Keratinocyte (primary cell): Measurements from ENCODE around the gene ORC2.

Experiments used
- CTCF ChIP-seq, 3 experiments: IDR thresholded peaks in 1 of 3; conservative IDR thresholded peaks in 1 of 3; optimal IDR thresholded peaks in 1 of 3; 2 replicates in 2 of 3; 3 replicates in 1 of 3; pipeline versions ENCODE3 to v1.5.1; 2011; ENCODE audit warnings: low read length in 3 of 3, mild to moderate bottlenecking in 3 of 3, moderate library complexity in 2 of 3, control low read depth in 1 of 3, inconsistent platforms in 1 of 3; ENCODE audit not compliant: insufficient read depth in 2 of 3; ENCODE audit errors: extremely low read depth in 1 of 3
- EZH2 ChIP-seq: IDR thresholded peaks from one replicate; pipeline ENCODE4 v1.6.1; 2012; ENCODE audit warnings: inconsistent platforms, mild to moderate bottlenecking, low read length, moderate library complexity

GRCh38 chr2:201004370-201004769, 40.9 kb upstream of the ORC2 start:
- TF ChIP-seq CTCF (optimal IDR thresholded peaks at IDR 0.05 in 1 of 3, IDR thresholded peaks at IDR 0.05 in 1 of 3, conservative IDR thresholded peaks at IDR 0.05 in 1 of 3; ENCODE audit: extremely low read depth in 1 of 3, insufficient read depth in 2 of 3, low read length in 3 of 3) (no peak), EZH2 (no peak)
